Keratinocyte (primary cell): ENCODE data around the gene OR8B8. TPM values are rescaled to one million over a fixed set of nuclear protein-coding genes. Genes with fewer than 3 reads are reported as not detected.
A peak's percentile ranks its signal among the peaks of the same experiment; 100 is the strongest.
"Not testable (repeated sequence)": the region's sequence is repeated elsewhere in the genome, so short reads cannot be mapped to it uniquely, and the experiment has no call there.

Experiments used
- DNase-seq: peaks from one replicate; pipeline ENCODE4 v3.0.0-alpha.2; 2011; ENCODE audit warnings: low read depth, missing footprints, low spot score
- FAIRE-seq: peaks from 2 replicates; lab custom pipeline; 2011; peaks lifted over from hg19 to GRCh38; lab: Jason Lieb, UNC
- H2AFZ ChIP-seq: 2 replicates; pipeline ENCODE4 v1.6.0; 2012; ENCODE audit warnings: low read length, control low read depth, inconsistent platforms; ENCODE audit not compliant: control insufficient read depth
- H3K27ac ChIP-seq: 2 replicates; pipeline ENCODE4 v1.5.1; 2011; ENCODE audit warnings: low read length; ENCODE audit not compliant: control insufficient read depth, insufficient read depth
- H3K27me3 ChIP-seq: 3 replicates; pipeline ENCODE4 v1.6.0; 2011; ENCODE audit warnings: low read length; ENCODE audit not compliant: control insufficient read depth, insufficient read depth; ENCODE audit errors: extremely low read depth
- H3K36me3 ChIP-seq, 2 experiments: 2 replicates in 1 of 2; 3 replicates in 1 of 2; pipeline ENCODE4 v1.5.1; 2011; ENCODE audit warnings: low read length in 2 of 2, mild to moderate bottlenecking in 1 of 2; ENCODE audit not compliant: control insufficient read depth in 2 of 2, insufficient read depth in 2 of 2; ENCODE audit errors: extremely low read depth in 1 of 2
- H3K4me1 ChIP-seq: 3 replicates; pipeline ENCODE4 v1.5.1; 2011; ENCODE audit warnings: low read length; ENCODE audit not compliant: control insufficient read depth, insufficient read depth; ENCODE audit errors: extremely low read depth
- H3K4me2 ChIP-seq: 3 replicates; pipeline ENCODE4 v1.6.0; 2011; ENCODE audit warnings: low read depth, low read length; ENCODE audit not compliant: control insufficient read depth, insufficient read depth; ENCODE audit errors: extremely low read depth
- H3K4me3 ChIP-seq, 3 experiments: fragments of 200-600 bp in 1 of 3; sonication (generic) in 1 of 3; 2 replicates in 2 of 3; 3 replicates in 1 of 3; pipeline ENCODE4 v1.5.1; 2011 to 2016; ENCODE audit warnings: low read length in 3 of 3, mild to moderate bottlenecking in 3 of 3, control low read depth in 2 of 3, inconsistent platforms in 1 of 3, low read depth in 1 of 3, mixed read lengths in 1 of 3, mixed run types in 1 of 3, moderate library complexity in 1 of 3; ENCODE audit not compliant: control insufficient read depth in 2 of 3, insufficient read depth in 2 of 3; ENCODE audit errors: extremely low read depth in 1 of 3
- H3K79me2 ChIP-seq: 2 replicates; pipeline ENCODE4 v1.6.0; 2012; ENCODE audit warnings: low read length; ENCODE audit not compliant: control insufficient read depth, insufficient read depth
- H3K9ac ChIP-seq: 3 replicates; pipeline ENCODE4 v1.6.0; 2011; ENCODE audit warnings: low read length; ENCODE audit not compliant: control insufficient read depth, insufficient read depth; ENCODE audit errors: extremely low read depth
- H3K9me1 ChIP-seq: 3 replicates; pipeline ENCODE4 v1.6.0; 2011; ENCODE audit warnings: low read length; ENCODE audit not compliant: control insufficient read depth, insufficient read depth; ENCODE audit errors: extremely low read depth
- H3K9me3 ChIP-seq: 2 replicates; pipeline ENCODE4 v1.5.1; 2012; ENCODE audit warnings: low read depth, low read length; ENCODE audit not compliant: control insufficient read depth
- H4K20me1 ChIP-seq: 3 replicates; pipeline ENCODE4 v1.6.0; 2011; ENCODE audit warnings: low read length; ENCODE audit not compliant: control insufficient read depth, insufficient read depth; ENCODE audit errors: extremely low read depth
- EZH2 ChIP-seq: IDR thresholded peaks from one replicate; pipeline ENCODE4 v1.6.1; 2012; ENCODE audit warnings: inconsistent platforms, mild to moderate bottlenecking, low read length, moderate library complexity
- dilution Hi-C: fragments of 300-500 bp; cut with MboI; formaldehyde crosslinking; loops from one replicate; pipeline ENCODE4 v1.7.0; 2020; ENCODE audit warnings: low sequenced_read_pairs; ENCODE audit not compliant: extremely low pct_ligation_motif_present
- polyA plus RNA-seq, 5 experiments: library from polyadenylated mRNA; depleted of rRNA in 3 of 5; stranded (reverse) in 3 of 5; stranded (forward) in 1 of 5; unstranded in 1 of 5; fragments of >200 nt; gene quantifications; 1 replicate in 1 of 5; 2 replicates in 3 of 5; 3 replicates in 1 of 5; pipeline versions ENCODE4 v1.2.1 to v1.2.3, GENCODE V29; 2011 to 2012; ENCODE audit warnings: missing spikeins in 2 of 5, low read depth in 1 of 5, low replicate concordance in 1 of 5
- TF ChIP-seq, protein P1 (sequence below), 3 experiments: IDR thresholded peaks in 1 of 3; conservative IDR thresholded peaks in 1 of 3; optimal IDR thresholded peaks in 1 of 3; 2 replicates in 2 of 3; 3 replicates in 1 of 3; pipeline versions ENCODE3 to v1.5.1; 2011; ENCODE audit warnings: low read length in 3 of 3, mild to moderate bottlenecking in 3 of 3, moderate library complexity in 2 of 3, control low read depth in 1 of 3, inconsistent platforms in 1 of 3; ENCODE audit not compliant: insufficient read depth in 2 of 3; ENCODE audit errors: extremely low read depth in 1 of 3

OR8B8 gene
- polyA plus RNA-seq, 1 donor (not counting 4 experiments of a cell fraction or from before 2014, with no cell fraction given): not detected

DNA sequence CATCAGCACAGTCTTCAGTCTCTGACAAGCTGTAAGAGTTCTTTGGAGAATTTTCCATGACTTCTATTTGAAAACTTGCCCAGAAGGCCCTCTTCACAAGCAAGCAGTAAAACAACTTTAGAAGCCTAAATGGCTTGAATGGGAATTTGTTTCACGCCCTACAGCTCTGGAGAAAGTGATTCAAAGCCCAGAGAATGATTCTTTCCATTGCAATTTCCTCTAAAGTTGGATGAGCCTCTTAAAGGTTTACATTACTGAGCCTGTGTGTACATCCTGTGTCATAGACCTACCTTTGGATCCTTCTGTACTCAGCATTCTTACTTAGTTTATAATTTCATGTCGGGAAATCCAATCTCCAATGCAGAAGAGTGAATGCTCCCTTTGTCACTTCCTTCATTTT, 39.9 kb downstream of the OR8B8 start:
- H3K9ac ChIP-seq: no peak overlapping the region
- FAIRE-seq: no peak
- no peaks in the 10 kb centered on the region for H3K36me3 ChIP-seq
- no peak overlapping the region for H3K27ac ChIP-seq
- H3K9me1 ChIP-seq: no peaks in the 10 kb centered on the region
- H3K4me1 ChIP-seq: no peaks in the 10 kb centered on the region
- no peak overlapping the region for H2AFZ ChIP-seq
- no peaks in the 10 kb centered on the region for H3K27me3 ChIP-seq
- H3K4me2 ChIP-seq: no peak overlapping the region
- dilution Hi-C loops: no loop called here
- TF ChIP-seq EZH2: no peak
- TF ChIP-seq, protein P1, sequence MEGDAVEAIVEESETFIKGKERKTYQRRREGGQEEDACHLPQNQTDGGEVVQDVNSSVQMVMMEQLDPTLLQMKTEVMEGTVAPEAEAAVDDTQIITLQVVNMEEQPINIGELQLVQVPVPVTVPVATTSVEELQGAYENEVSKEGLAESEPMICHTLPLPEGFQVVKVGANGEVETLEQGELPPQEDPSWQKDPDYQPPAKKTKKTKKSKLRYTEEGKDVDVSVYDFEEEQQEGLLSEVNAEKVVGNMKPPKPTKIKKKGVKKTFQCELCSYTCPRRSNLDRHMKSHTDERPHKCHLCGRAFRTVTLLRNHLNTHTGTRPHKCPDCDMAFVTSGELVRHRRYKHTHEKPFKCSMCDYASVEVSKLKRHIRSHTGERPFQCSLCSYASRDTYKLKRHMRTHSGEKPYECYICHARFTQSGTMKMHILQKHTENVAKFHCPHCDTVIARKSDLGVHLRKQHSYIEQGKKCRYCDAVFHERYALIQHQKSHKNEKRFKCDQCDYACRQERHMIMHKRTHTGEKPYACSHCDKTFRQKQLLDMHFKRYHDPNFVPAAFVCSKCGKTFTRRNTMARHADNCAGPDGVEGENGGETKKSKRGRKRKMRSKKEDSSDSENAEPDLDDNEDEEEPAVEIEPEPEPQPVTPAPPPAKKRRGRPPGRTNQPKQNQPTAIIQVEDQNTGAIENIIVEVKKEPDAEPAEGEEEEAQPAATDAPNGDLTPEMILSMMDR (optimal IDR thresholded peaks at IDR 0.05 in 1 of 3, IDR thresholded peaks at IDR 0.05 in 1 of 3, conservative IDR thresholded peaks at IDR 0.05 in 1 of 3; ENCODE audit: extremely low read depth in 1 of 3, insufficient read depth in 2 of 3, low read length in 3 of 3): no peak
- no peaks in the 10 kb centered on the region for H3K9me3 ChIP-seq
- DNase-seq: no peak
- no peaks in the 10 kb centered on the region for H4K20me1 ChIP-seq
- no peaks in the 10 kb centered on the region for H3K79me2 ChIP-seq
- no peak overlapping the region for H3K4me3 ChIP-seq

DNA sequence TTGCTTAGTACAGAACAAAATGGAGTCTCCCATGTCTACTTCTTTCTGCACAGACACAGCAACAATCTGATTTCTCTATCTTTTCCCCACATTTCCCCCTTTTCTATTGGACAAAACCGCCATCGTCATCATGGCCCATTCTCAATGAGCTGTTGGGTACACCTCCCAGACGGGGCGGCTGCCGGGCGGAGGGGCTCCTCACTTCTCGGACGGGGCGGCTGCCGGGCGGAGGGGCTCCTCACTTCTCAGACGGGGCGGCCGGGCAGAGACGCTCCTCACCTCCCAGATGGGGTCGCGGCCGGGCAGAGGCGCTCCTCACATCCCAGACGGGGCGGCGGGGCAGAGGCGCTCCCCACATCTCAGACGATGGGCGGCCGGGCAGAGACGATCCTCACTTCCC, 42.3 kb downstream of the OR8B8 start:
- H3K4me3 ChIP-seq, DNase-seq, H3K27ac ChIP-seq, H3K9ac ChIP-seq, H3K36me3 ChIP-seq, H3K9me1 ChIP-seq, FAIRE-seq, H3K79me2 ChIP-seq, H2AFZ ChIP-seq, H3K4me2 ChIP-seq, H3K4me1 ChIP-seq, H3K27me3 ChIP-seq, dilution Hi-C loops, H3K9me3 ChIP-seq, H4K20me1 ChIP-seq: not testable (repeated sequence)

DNA sequence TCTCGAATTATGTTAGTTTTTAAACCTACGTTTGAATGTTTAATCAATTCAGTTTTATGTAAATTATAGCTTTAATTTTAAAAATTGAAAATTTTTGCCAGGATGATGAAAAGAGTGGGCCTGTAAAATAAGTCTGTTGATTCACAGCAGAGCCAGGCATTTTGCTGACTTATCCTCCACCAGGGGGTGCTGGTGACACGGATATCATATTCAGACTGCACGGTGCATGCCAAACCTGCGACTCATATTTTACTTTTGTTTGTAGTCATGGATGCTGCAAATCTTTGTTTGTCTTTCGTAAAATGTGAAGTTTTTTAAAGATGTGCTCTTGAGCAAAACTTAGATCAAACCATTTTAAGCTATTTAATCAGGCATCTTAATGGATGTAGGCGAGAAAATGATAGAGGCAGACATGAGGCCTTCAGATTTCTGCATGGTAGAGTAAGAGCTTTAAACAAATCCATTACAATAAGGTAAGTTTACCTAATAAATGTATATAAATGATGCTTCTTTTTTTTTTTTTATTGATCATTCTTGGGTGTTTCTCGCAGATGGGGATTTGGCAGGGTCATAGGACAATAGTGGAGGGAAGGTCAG, 43.1 kb downstream of the OR8B8 start:
- no peaks in the 10 kb centered on the region for H3K4me1 ChIP-seq
- dilution Hi-C loops: no loop called here

More for the DNA sequence above, 43.1 kb downstream of the OR8B8 start:
- Histone ChIP-seq H3K4me3 (no peak overlapping the region), H3K4me2 (no peak overlapping the region), H3K27me3 (no peaks in the 10 kb centered on the region), H3K9me3 (no peaks in the 10 kb centered on the region), H3K9ac (no peak overlapping the region), H3K9me1 (no peaks in the 10 kb centered on the region), H3K79me2 (no peaks in the 10 kb centered on the region), H4K20me1 (no peaks in the 10 kb centered on the region), H3K27ac (no peak overlapping the region), H2AFZ (no peak overlapping the region), H3K36me3 (no peaks in the 10 kb centered on the region)
- TF ChIP-seq, protein P1 (optimal IDR thresholded peaks at IDR 0.05 in 1 of 3, IDR thresholded peaks at IDR 0.05 in 1 of 3, conservative IDR thresholded peaks at IDR 0.05 in 1 of 3; ENCODE audit: extremely low read depth in 1 of 3, insufficient read depth in 2 of 3, low read length in 3 of 3): peak; percentile 77 to 89 (median 83)
- TF ChIP-seq EZH2: no peak
- FAIRE-seq (peak; percentile 61), DNase-seq (peak; percentile 19)
